SU-DHL-6 (cell line): ENCODE measurements around the gene CHD6.

Source experiments
- CTCF ChIP-seq: fragments of 200-600 bp; sonication (generic); IDR thresholded peaks from one replicate; pipeline ENCODE4 v1.5.1; 2017; ENCODE audit warnings: antibody characterized with exemption, mild to moderate bottlenecking, low read length, moderate library complexity; ENCODE audit not compliant: insufficient read depth, poor library complexity, severe bottlenecking
- EZH2phosphoT487 ChIP-seq: fragments of 200-600 bp; sonication (generic), shearing (Covaris generic); conservative IDR thresholded peaks from 2 replicates; pipeline ENCODE4 v1.6.1; 2018; ENCODE audit warnings: mild to moderate bottlenecking, antibody characterized with exemption, low read length, moderate library complexity, mixed read lengths

- TF ChIP-seq CTCF (no peak), EZH2phosphoT487 (no peak)
Observed at GRCh38 chr20:41616228-41616627, 1.9 kb downstream of the CHD6 start.
